ENCODE data around the gene ALX4. TPM values are rescaled to one million over a fixed set of nuclear protein-coding genes. Genes with fewer than 3 reads are reported as not detected.

ALX4 gene
- total and polyA plus RNA-seq, 2 of the 8 experiments (the other 6 are each of a cell fraction or from before 2014, with no cell fraction given): not detected

GRCh38 chr11:44212128-44212527 lies 97.8 kb downstream of the ALX4 start (continued):
- TF ChIP-seq CHD7 (IDR thresholded peaks at IDR 0.05; ENCODE audit: insufficient replicate concordance, low read length) (no peak), RFX5 (IDR thresholded peaks at IDR 0.05; ENCODE audit: borderline replicate concordance, low read depth, low read length) (no peak), TAF7 (optimal IDR thresholded peaks at IDR 0.05; ENCODE audit: borderline replicate concordance, low read depth, low read length) (no peak), YY1 (IDR thresholded peaks at IDR 0.05; ENCODE audit: low read depth, low read length) (no peak), POU5F1 (IDR thresholded peaks at IDR 0.05; ENCODE audit: low read depth, low read length) (no peak), RAD21 (IDR thresholded peaks at IDR 0.05 in 1 of 2, conservative IDR thresholded peaks at IDR 0.05 in 1 of 2; ENCODE audit: low read depth in 2 of 2, low read length in 2 of 2) (no peak), SUZ12 (IDR thresholded peaks at IDR 0.05; ENCODE audit: low read length) (no peak), CBX5 (IDR thresholded peaks at IDR 0.05; ENCODE audit: low read depth, low read length) (no peak), HDAC6 (IDR thresholded peaks at IDR 0.05; ENCODE audit: low read depth, low read length) (no peak)
